Right lobe of liver (tissue), 6 donors: ENCODE data around the gene STK35. TPM values are rescaled to one million over a fixed set of nuclear protein-coding genes. Genes with fewer than 3 reads are reported as not detected.

Experiments used
- ATAC-seq, 4 donors: fragments of 200-7000 bp; cut with Tn5 transposase; one replicate each; pipeline ENCODE4 v1.9.1; 2020; ENCODE audit warnings: mild to moderate bottlenecking in 4 of 4, moderate library complexity in 4 of 4
- DNase-seq, 3 donors: peaks; one replicate each; pipeline ENCODE4 v3.0.0-alpha.2; 2020
- H3K27ac ChIP-seq, 3 donors: fragments of 200-600 bp; one replicate each; pipeline ENCODE4 v1.8.0; 2022
- H3K27me3 ChIP-seq, 2 donors: fragments of 200-600 bp; one replicate each; pipeline ENCODE4 v1.8.0; 2022
- H3K36me3 ChIP-seq, 4 donors: fragments of 200-600 bp; sonication (generic) in 1 of 4; one replicate each; pipeline versions ENCODE4 v1.5.1 to v1.8.0; 2017 to 2022; ENCODE audit warnings: control low read depth in 1 of 4
- H3K4me1 ChIP-seq, 4 donors: fragments of 200-600 bp; sonication (generic) in 1 of 4; one replicate each; pipeline versions ENCODE4 v1.5.1 to v1.8.0; 2017 to 2022; ENCODE audit warnings: control low read depth in 1 of 4
- H3K4me3 ChIP-seq, 3 donors: fragments of 200-600 bp; one replicate each; pipeline ENCODE4 v1.8.0; 2022
- H3K9me3 ChIP-seq, 4 donors: fragments of 200-600 bp; sonication (generic) in 1 of 4; one replicate each; pipeline versions ENCODE4 v1.5.1 to v1.8.0; 2017 to 2022; ENCODE audit warnings: control low read depth in 1 of 4
- CTCF ChIP-seq, 4 donors: fragments of 200-600 bp in 3 of 4; fragments of 450-650 bp in 1 of 4; IDR thresholded peaks; one replicate each; pipeline versions ENCODE4 v1.5.1 to v1.8.0; 2016 to 2022; ENCODE audit warnings: antibody characterized with exemption in 4 of 4, mild to moderate bottlenecking in 2 of 4
- POLR2A ChIP-seq: fragments of 450-650 bp; IDR thresholded peaks from one replicate; pipeline ENCODE4 v1.6.1; 2017; ENCODE audit warnings: antibody characterized with exemption, mild to moderate bottlenecking
- WGBS: methylation state at CpG from one replicate; pipeline ENCODE4 v1.1.6; 2018; ENCODE audit warnings: low coverage, low lambda C conversion rate; ENCODE audit not compliant: insufficient coverage; ENCODE audit errors: missing lambda C conversion rate; 5-methylcytosine and 5-hydroxymethylcytosine counted together
- intact Hi-C, 2 donors: fragments of 100-400 bp; cut with DNase I; formaldehyde crosslinking; loops; one replicate each; pipeline versions ENCODE4 v1.11.2 to v1.14.1; 2022
- total RNA-seq, 6 experiments: library from RNA; depleted of rRNA in 2 of 6; stranded (reverse); fragments of >200 nt in 2 of 6; fragmentation: NEBNext Ultra II Directional in 3 of 6; extraction: Animal tissue kit (Norgen Biotek cat#: 25700) in 3 of 6; gene quantifications; one replicate each; pipeline versions ENCODE4 v1.1.0 to v1.2.4, GENCODE V29; 2016 to 2023
- donor health status: DM: no; HTN: yes; CAD: no.
- donor health status: DM: no; HTN: no; CAD: no.
- donor health status: DM: no; HTN: no; CAD: no.
- donor health status: DM: no; HTN: yes; CAD: no.
- donor health status: DM: no; HTN: yes; CAD: no.

STK35 gene
- total RNA-seq, 6 experiments from 2014 or later: 6.0 to 12.7 (median 7.2) TPM

GRCh38 chr20:2124564-2125213 lies 23.1 kb downstream of the STK35 start:
- DNase-seq: no peak
- intact Hi-C loops: no loop called here
- Histone ChIP-seq H3K9me3 (no peaks in the 10 kb centered on the region), H3K27me3 (no peaks in the 10 kb centered on the region), H3K27ac (no peak overlapping the region), H3K4me3 (no peak overlapping the region), H3K4me1 (no peaks in the 10 kb centered on the region), H3K36me3 (no peaks in the 10 kb centered on the region)
- WGBS: 68% methylated on average over 3 of the region's 7 CpGs
- no peak for ATAC-seq
- no peak for TF ChIP-seq POLR2A
- TF ChIP-seq CTCF (IDR thresholded peaks at IDR 0.05): no peak

DNA sequence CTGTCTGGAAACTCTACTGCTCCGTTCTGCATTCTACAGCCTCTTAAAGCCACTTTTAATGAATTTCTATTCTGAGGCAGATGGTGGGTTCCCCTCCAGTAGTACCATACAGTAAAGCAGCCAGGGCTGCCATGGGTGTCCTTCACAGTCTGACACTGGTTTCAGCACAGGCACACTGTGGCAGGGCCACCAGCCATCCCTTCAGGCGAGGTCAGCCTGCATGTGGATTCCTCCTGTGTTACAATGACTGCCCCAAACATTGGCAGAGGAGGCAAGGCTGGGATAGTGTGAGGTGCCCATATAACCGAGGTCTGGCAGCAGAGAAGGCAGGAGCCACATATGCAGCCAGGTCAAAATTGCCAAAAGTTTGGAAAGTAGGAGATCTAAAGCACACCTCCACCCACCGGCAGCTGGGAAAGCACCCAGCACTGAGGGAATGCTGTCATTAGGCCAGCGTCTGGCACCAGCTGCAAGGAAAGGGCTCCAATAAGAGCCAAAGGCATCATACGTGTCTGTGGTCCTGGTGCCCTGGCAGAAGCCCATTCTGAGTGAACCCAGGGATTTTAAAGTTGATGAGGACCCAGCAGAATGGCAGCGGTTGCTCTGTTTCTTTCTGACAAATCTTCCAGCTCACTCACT lies 24.0 kb downstream of the STK35 start:
- H3K27ac ChIP-seq: no peak overlapping the region
- no peaks in the 10 kb centered on the region for H3K36me3 ChIP-seq
- DNase-seq (peak in 1 of 3 donors; percentile 34), ATAC-seq (peak; percentile 33 to 72 (median 52))
- no peaks in the 10 kb centered on the region for H3K4me1 ChIP-seq
- TF ChIP-seq CTCF (IDR thresholded peaks at IDR 0.05) (no peak), POLR2A (no peak)
- no peaks in the 10 kb centered on the region for H3K9me3 ChIP-seq
- intact Hi-C loops: no loop called here
- no peak overlapping the region for H3K4me3 ChIP-seq
- H3K27me3 ChIP-seq: no peaks in the 10 kb centered on the region
- WGBS: 100% methylated on average over 1 of the region's 7 CpGs

DNA sequence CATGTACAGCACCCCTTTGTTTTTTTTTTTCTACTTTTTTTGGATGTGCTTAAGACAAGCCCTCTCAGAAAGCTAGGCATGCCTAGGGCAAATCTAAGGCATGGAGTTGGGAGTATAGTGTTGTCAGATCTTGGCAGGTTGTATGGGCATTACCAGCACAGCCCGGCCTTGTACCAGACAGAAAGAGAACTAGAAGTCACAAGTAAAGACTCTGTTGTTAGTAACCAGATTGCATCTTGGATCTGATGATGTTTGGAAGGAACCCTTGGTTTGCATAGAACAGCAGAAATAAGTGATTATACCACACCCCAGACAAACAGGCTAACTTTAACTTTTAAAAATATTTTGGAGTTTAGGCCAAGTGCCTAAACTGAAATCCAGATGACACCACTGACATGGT lies 25.6 kb downstream of the STK35 start:
- TF ChIP-seq POLR2A: no peak
- TF ChIP-seq CTCF (IDR thresholded peaks at IDR 0.05): no peak
- Histone ChIP-seq H3K4me3 (no peak overlapping the region), H3K27ac (no peak overlapping the region), H3K27me3 (no peaks in the 10 kb centered on the region), H3K36me3 (no peaks in the 10 kb centered on the region), H3K4me1 (no peaks in the 10 kb centered on the region), H3K9me3 (no peaks in the 10 kb centered on the region)
- DNase-seq (no peak), ATAC-seq (no peak)
- intact Hi-C loops: no loop called here
- 80% methylated on average over 1 of the region's 1 CpG for WGBS

DNA sequence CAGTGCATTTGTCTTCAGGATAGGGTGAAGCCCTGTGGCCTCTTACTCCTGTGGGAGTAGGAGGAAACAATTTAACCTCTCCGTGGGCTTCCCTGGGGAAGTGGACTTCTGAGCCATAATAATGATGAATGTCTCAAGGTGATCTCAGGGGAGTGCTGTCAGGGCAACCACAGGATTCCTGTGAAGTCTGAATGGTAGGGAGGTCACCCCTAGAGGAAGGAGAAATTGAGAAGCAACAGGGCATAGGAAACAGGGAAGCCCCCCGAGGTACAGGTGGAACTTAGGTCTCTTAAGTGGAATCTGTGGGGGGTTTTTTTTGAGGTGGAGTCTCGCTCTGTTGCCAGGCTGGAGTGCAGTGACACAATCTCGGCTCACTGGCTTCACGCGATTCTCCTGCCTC lies 26.9 kb downstream of the STK35 start:
- no peak overlapping the region for H3K4me3 ChIP-seq
- H3K4me1 ChIP-seq: no peaks in the 10 kb centered on the region
- H3K27ac ChIP-seq: no peak overlapping the region
- WGBS: no CpG with 5 or more reads among the region's 6 CpGs
- ATAC-seq (no peak), DNase-seq (no peak)
- H3K9me3 ChIP-seq: no peaks in the 10 kb centered on the region
- no peaks in the 10 kb centered on the region for H3K36me3 ChIP-seq
- no peak for TF ChIP-seq CTCF (IDR thresholded peaks at IDR 0.05)
- intact Hi-C loops: no loop called here
- no peaks in the 10 kb centered on the region for H3K27me3 ChIP-seq
